NCI-H146 treated with DMSO at 0.1 percent for 48 hours (cell line): ENCODE results near the gene PLXNA2.
A peak's percentile ranks its signal among the peaks of the same experiment; 100 is the strongest.

ENCODE experiments used
- DNase-seq: peaks from one replicate; lab custom pipeline; 2025; ENCODE audit not compliant: unreplicated experiment; lab: John Stamatoyannopoulos, UW

The PLXNA2 gene

GRCh38 chr1:208149776-208150514 is 94.2 kb downstream of the PLXNA2 start:
- DNase-seq, result no peak

- DNase-seq, result no peak
These were observed 95.0 kb downstream of the PLXNA2 start for GRCh38 chr1:208149213-208149612.

DNA sequence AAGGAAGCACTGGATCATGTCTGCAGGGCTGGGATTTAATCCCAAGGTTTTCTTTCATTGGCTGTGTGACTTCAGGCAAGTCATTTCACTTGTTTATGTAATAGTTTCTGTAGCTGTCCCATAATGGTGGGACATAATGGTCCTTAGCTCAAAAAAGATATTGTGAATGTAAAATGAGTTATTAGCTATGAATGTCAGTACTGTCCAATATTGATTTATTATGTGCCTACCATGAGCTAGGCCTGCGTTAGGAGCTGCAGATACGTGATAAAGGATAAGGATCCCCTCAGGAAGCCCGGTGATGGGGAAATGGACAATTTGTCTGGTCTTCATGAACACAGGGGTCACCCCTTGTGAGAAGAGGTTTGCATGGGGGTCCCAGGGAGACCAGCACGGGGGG is 95.8 kb downstream of the PLXNA2 start:
- no peak for DNase-seq

DNA sequence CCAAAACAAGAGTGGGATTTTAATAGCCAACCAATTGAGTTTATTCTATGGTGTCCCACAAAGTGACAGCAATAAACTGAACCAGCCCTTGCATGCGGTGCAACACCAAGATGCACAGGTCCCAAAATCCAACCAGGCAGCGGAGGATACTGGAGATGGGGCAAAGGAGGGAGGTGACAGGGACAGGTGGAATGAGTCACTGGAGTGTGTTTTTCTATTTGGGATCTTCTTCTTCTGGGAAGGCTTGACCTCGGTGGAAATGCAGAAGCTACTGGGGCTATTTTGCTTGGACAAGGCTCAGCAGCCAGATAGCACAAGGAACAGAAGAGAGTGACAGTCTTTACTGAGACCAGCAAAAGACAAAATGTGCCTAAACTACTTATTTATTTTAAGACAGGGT is 97.5 kb downstream of the PLXNA2 start:
- no peak for DNase-seq

- DNase-seq, result no peak
These were observed 99.0 kb downstream of the PLXNA2 start for GRCh38 chr1:208145167-208145566.

GRCh38 chr1:208142590-208143382 is 101.4 kb downstream of the PLXNA2 start:
- no peak for DNase-seq

DNA sequence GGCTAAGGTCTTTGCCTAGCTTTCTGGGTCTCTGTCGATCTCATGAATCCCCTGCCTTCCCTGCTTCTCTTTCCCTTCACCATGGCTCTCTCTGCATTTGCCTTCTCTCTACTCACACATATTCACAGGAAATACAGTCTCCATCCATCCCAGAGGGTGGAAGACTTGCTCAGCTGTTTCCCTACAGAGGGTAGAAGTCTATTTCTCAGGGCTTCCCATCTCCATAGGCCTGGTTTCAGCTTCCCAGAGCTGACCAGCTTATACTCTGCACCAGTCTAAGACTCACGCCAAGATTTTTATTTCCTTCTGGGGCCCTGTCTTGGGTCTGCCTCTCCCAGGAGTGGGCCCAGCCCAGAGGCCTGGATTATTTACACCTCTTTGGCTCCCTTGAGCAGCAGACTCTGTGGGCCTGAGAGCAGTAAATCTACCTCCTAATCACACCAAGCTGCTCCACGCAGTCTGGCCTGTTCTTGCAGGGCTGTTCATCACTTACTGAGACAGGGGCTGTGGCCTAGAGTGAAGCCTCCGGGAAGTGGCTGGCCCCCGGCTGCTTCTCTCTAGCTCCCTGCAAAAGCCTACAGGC is 102.5 kb downstream of the PLXNA2 start:
- no peak for DNase-seq

GRCh38 chr1:208139434-208140045 is 104.6 kb downstream of the PLXNA2 start:
- DNase-seq, result no peak

GRCh38 chr1:208137193-208137592 is 107.0 kb downstream of the PLXNA2 start:
- no peak for DNase-seq

DNA sequence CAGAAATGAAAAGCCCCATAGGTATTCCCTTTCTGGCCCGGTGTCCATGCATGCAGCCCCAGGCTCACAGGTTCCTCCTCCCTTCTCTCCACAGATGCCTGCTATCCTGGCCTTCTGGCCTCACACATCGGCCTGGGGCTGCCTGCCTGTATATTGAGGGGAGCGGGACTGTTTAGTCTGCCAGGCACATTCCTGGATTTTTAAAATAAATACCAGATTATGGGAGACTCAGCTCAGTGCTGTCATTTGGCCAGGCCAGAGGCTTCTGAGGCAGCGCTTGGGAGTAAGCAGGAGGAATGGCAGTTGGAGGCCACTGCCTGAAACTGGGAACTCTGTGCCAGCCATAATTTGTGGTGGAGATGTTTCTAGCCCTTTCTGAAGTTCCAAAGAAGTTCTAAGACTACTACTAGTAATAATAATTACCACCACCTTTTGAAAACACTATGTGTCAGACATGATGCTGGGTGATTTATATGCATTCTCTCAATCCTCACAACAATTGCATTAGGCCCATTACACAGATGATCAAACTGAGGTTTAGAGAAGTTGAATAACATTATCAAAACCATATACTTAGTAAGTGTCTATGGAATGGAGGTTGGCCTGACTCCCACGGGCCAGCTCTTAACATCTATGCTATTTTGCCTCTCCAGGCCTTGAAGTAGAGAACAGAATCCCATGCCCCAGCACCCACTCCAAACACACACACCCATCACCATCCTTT is 107.6 kb downstream of the PLXNA2 start:
- no peak for DNase-seq

DNA sequence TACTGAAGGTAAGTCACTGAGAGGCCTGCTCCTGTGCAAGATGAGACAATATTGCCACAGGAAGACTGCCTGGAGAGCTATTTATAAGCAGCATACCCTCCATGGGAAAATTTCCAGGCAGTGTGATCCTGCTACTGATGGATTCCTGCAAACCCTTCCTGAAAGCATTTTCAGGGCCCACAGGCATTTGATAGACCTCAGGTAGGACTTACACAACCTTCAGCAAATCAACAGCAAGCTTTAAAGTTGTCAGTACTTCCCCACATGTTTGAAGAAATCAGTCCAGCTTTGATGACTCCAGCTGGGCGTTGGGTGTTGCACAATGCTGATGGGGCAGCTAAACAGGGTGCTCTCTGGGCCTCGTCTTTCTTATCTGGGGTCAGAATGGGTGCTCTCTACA is 108.8 kb downstream of the PLXNA2 start:
- DNase-seq, result no peak

GRCh38 chr1:208134491-208134890 is 109.7 kb downstream of the PLXNA2 start:
- DNase-seq, result no peak

GRCh38 chr1:208133355-208133754 is 110.8 kb downstream of the PLXNA2 start:
- no peak for DNase-seq

DNA sequence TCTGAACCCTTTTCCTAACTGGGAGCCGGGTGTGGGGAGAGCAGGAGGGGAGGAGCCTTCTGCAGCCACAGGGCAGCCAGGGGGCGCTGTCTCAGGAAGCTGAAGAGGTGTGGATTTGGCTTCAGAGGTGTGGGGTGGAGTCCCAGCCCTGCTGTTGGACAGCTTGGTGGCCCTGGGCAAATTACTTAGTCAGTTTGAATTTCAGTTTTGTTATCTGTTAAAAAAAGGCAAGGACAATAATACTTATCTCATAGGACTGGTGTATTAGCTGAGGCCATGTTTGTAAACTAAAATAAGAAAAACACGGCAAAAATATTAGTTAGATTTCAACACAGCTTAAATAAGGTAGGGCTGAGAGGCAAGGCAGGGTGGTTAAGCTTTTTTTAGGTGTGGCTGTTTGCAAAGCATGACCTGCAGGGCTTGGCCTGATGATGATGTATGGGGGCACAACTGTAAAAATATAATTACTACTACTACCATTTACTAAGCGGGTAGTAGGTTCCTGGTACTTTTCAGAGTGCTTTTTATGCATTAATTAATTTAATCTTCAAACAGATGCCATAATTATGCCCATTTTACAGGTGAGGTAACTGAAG is 111.8 kb downstream of the PLXNA2 start:
- DNase-seq, result peak; percentile 57

GRCh38 chr1:208131621-208132286 is 112.4 kb downstream of the PLXNA2 start:
- DNase-seq, result no peak

- no peak for DNase-seq
These were observed 114.7 kb downstream of the PLXNA2 start for GRCh38 chr1:208129487-208129886.

GRCh38 chr1:208129060-208129459 is 115.1 kb downstream of the PLXNA2 start:
- no peak for DNase-seq

DNA sequence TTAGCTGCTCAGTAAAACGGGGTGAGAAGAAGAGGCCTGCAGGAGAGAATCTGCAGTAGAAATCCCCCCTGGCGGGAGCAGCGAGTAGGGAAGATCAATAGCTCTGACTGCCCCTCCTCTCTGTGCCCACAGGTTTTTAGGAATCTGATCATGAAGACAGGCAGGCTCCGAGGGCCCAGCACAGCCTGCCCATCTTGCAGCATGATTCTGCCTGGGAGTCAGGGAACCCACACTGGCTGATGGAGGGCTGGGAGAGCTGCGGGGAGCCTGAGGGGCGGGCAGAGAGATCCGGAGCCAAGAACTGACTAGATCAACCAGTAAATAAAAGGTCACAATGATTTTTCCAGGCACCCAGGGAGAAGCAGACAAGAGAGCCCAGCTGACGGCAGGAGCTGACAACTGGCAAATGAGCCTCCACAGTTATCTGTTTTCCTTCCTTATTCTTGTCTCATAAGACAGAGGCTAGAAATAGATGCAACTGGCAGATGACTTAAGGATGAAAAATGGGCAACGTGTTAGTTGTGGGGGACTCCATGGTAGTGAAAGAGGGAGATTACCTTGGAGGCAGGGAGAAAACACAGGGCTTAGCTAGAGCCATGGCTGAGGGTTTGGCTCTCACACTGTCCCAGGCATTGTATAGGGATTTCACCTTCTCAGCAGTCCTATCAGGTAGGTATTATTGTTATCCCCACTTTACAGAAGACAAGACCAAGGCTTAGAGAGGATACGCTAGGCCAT is 116.2 kb downstream of the PLXNA2 start:
- DNase-seq, result peak; percentile 63

- no peak for DNase-seq
These were observed 116.9 kb downstream of the PLXNA2 start for GRCh38 chr1:208127284-208127683.
